Breast epithelium (tissue), 3 donors: Measurements from ENCODE around the gene ALOXE3.

ENCODE experiments used
- POLR2A ChIP-seq: fragments of 450-650 bp; IDR thresholded peaks from one replicate; pipeline ENCODE4 v1.6.1; 2016; ENCODE audit warnings: antibody characterized with exemption, mild to moderate bottlenecking, moderate library complexity
- TF ChIP-seq, protein P1 (sequence below), 3 donors: fragments of 450-650 bp; IDR thresholded peaks; one replicate each; pipeline ENCODE4 v1.5.1; 2016 to 2017; ENCODE audit warnings: antibody characterized with exemption in 3 of 3, mild to moderate bottlenecking in 3 of 3, moderate library complexity in 3 of 3

DNA sequence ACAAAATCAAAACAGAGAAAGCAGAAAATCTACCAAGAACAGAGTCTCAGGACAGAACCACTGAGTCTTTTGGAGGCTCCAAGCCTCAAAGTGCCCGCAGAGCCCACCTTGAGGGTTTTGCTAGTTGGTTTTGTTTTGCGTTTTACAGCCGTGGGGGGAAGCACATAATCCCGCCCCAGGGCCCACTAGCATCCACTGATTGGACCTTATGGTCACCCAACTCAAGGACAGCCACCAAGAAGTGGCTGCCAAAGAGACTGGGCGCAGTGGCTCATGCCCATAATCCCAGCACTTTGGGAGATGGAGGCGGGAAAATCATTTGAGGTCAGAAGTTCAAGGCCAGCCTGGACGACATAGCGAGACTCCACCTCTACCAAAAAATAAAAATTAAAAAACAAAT, 69.6 kb downstream of the ALOXE3 start:
- no peak for TF ChIP-seq POLR2A
- TF ChIP-seq, protein P1, sequence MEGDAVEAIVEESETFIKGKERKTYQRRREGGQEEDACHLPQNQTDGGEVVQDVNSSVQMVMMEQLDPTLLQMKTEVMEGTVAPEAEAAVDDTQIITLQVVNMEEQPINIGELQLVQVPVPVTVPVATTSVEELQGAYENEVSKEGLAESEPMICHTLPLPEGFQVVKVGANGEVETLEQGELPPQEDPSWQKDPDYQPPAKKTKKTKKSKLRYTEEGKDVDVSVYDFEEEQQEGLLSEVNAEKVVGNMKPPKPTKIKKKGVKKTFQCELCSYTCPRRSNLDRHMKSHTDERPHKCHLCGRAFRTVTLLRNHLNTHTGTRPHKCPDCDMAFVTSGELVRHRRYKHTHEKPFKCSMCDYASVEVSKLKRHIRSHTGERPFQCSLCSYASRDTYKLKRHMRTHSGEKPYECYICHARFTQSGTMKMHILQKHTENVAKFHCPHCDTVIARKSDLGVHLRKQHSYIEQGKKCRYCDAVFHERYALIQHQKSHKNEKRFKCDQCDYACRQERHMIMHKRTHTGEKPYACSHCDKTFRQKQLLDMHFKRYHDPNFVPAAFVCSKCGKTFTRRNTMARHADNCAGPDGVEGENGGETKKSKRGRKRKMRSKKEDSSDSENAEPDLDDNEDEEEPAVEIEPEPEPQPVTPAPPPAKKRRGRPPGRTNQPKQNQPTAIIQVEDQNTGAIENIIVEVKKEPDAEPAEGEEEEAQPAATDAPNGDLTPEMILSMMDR (IDR thresholded peaks at IDR 0.05), result no peak
